GM23248 (cell line): Measurements from ENCODE around the gene BBOX1. TPM values are rescaled to one million over a fixed set of nuclear protein-coding genes. Genes with fewer than 3 reads are reported as not detected.

ENCODE experiments used
- DNase-seq: peaks from one replicate; pipeline ENCODE4 v3.0.0-alpha.2; 2015
- H2AFZ ChIP-seq: fragments of 200-600 bp; sonication (generic); 2 replicates; pipeline ENCODE4 v1.6.1; 2016; ENCODE audit warnings: antibody characterized with exemption
- H3F3A ChIP-seq: fragments of 200-600 bp; sonication (generic); 2 replicates; pipeline ENCODE4 v1.6.1; 2016; ENCODE audit warnings: mild to moderate bottlenecking, antibody characterized with exemption, mixed run types; ENCODE audit not compliant: insufficient read depth
- H3K27ac ChIP-seq: fragments of 200-600 bp; sonication (generic); 2 replicates; pipeline ENCODE4 v1.5.1; 2016; ENCODE audit warnings: mild to moderate bottlenecking
- H3K27me3 ChIP-seq: fragments of 200-600 bp; sonication (generic); replicated peaks from 2 replicates; pipeline ENCODE4 v1.6.1; 2016; ENCODE audit warnings: mild to moderate bottlenecking; ENCODE audit not compliant: insufficient read depth
- H3K36me3 ChIP-seq: fragments of 200-600 bp; sonication (generic); 2 replicates; pipeline ENCODE4 v1.6.1; 2016; ENCODE audit warnings: low read depth, mild to moderate bottlenecking
- H3K4me1 ChIP-seq: fragments of 200-600 bp; sonication (generic); 2 replicates; pipeline ENCODE4 v1.6.1; 2016; ENCODE audit warnings: mild to moderate bottlenecking; ENCODE audit not compliant: insufficient read depth
- H3K4me2 ChIP-seq: fragments of 200-600 bp; sonication (generic); one replicate; pipeline ENCODE4 v1.6.1; 2016; ENCODE audit warnings: mild to moderate bottlenecking; ENCODE audit not compliant: unreplicated experiment
- H3K4me3 ChIP-seq: fragments of 200-600 bp; sonication (generic); 2 replicates; pipeline ENCODE4 v1.5.1; 2016; ENCODE audit warnings: mild to moderate bottlenecking
- H3K79me2 ChIP-seq: fragments of 200-600 bp; sonication (generic); 2 replicates; pipeline ENCODE4 v1.6.1; 2016; ENCODE audit warnings: mild to moderate bottlenecking; ENCODE audit not compliant: insufficient read depth
- H3K9ac ChIP-seq: fragments of 200-600 bp; sonication (generic); 2 replicates; pipeline ENCODE4 v1.6.1; 2016; ENCODE audit warnings: mild to moderate bottlenecking
- H3K9me2 ChIP-seq: fragments of 200-600 bp; sonication (generic); 2 replicates; pipeline ENCODE4 v1.6.1; 2016; ENCODE audit warnings: mixed run types, mild to moderate bottlenecking, moderate library complexity; ENCODE audit not compliant: insufficient read depth
- H3K9me3 ChIP-seq: fragments of 200-600 bp; sonication (generic); one replicate; pipeline ENCODE4 v1.6.1; 2017; ENCODE audit warnings: low read depth
- H4K20me1 ChIP-seq: fragments of 200-600 bp; sonication (generic); 2 replicates; pipeline ENCODE4 v1.6.0; 2016; ENCODE audit not compliant: insufficient read depth
- EZH2 ChIP-seq: fragments of 200-600 bp; sonication (generic); IDR thresholded peaks from 2 replicates; pipeline ENCODE4 v1.6.1; 2018; ENCODE audit warnings: antibody characterized with exemption, mild to moderate bottlenecking; ENCODE audit not compliant: insufficient read depth, poor library complexity, severe bottlenecking
- EZH2phosphoT487 ChIP-seq: fragments of 200-600 bp; sonication (generic); IDR thresholded peaks from 2 replicates; pipeline ENCODE4 v1.6.1; 2018; ENCODE audit warnings: antibody characterized with exemption, moderate library complexity, mild to moderate bottlenecking, low read depth; ENCODE audit not compliant: insufficient read depth
- WGBS, 2 experiments: methylation state at CpG; one replicate each; pipeline ENCODE4 v1.1.6; 2015 to 2017; ENCODE audit warnings: low lambda C conversion rate in 2 of 2, low coverage in 1 of 2; ENCODE audit errors: missing lambda C conversion rate in 2 of 2; 5-methylcytosine and 5-hydroxymethylcytosine counted together
- in situ Hi-C: fragments of 300-500 bp; cut with MboI; formaldehyde crosslinking; loops from 2 replicates; pipeline ENCODE4 v1.15.0; 2020
- polyA plus RNA-seq: library from polyadenylated mRNA; unstranded; fragments of >200 nt; fragmentation: Nextera tagmentation; extraction: Ambion mirVana; gene quantifications from 2 replicates; pipeline ENCODE4 v1.2.1, GENCODE V29; 2016
- total RNA-seq: library from RNA; depleted of rRNA; stranded (reverse); fragments of >200 nt; shearing (Covaris generic); gene quantifications from 2 replicates; pipeline ENCODE4 v1.2.3, GENCODE V29; 2014

BBOX1 gene
- total and polyA plus RNA-seq, 2 experiments from 2014 or later = 0.23 TPM; not detected in 1

DNA sequence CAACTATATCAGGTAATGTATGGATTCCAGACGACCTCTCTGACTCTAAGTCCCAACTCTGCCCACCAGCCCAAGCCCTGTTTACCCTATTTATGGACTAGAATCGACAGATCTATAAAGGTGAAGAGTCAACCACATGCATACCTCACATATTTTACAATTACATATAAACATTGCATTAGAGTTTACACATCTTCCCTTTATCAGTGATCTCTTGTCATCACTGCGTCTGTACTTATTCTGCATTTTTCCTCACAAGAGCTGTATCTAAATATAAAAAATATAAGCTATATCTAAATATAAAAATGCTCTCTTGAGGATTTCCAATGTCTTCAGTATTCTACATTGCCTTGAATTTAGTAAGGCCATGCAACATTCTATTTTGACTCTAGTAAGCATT lies 38.2 kb upstream of the BBOX1 start:
- in situ Hi-C loops = no loop called here

GRCh38 chr11:27002838-27003237 lies 37.8 kb upstream of the BBOX1 start:
- H3K36me3 ChIP-seq = no peaks in the 10 kb centered on the region
- 91 to 93% methylated on average over 4 of the region's 4 CpGs for WGBS, 2 experiments

More for the DNA sequence above, 38.2 kb upstream of the BBOX1 start:
- no peak overlapping the region for H3K9ac ChIP-seq
- DNase-seq = no peak
- 0 out of 2 replicates have a peak, but pooled peaks cover 5% of the 10 kb centered on the region for H3F3A ChIP-seq
- no peaks in the 10 kb centered on the region for H3K9me3 ChIP-seq
- H3K9me2 ChIP-seq = no peaks in the 10 kb centered on the region
- H3K4me3 ChIP-seq = no peak overlapping the region
- H4K20me1 ChIP-seq = no peaks in the 10 kb centered on the region
- 85 to 87% methylated on average over 3 of the region's 3 CpGs for WGBS, 2 experiments
- H2AFZ ChIP-seq = no peak overlapping the region
- H3K36me3 ChIP-seq = no peaks in the 10 kb centered on the region
- peaks cover 9% of the 10 kb centered on the region for H3K4me1 ChIP-seq
- H3K79me2 ChIP-seq = no peaks in the 10 kb centered on the region
- no peaks in the 10 kb centered on the region for H3K27me3 ChIP-seq
- no peak overlapping the region for H3K27ac ChIP-seq
- H3K4me2 ChIP-seq = no peak overlapping the region
- TF ChIP-seq EZH2 = no peak
- no peak for TF ChIP-seq EZH2phosphoT487

DNA sequence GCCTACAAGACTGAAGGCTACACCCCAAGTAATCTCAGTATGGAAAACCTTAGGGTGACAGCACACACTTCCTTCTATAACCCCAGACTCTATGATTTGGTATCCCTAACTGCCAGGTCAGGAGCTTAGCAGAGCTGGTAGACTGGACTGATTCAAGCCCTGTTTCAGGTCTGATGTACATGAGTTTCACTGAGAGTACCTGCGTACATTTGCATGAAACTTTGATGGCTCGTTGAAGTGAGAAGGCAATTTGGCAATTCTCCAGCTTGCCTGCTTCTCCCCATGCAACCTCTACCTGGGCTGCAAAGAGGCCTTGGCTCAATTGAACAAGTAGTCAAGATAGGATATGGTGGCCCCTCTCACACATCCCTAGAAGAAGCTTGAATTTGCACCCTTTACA lies 36.5 kb upstream of the BBOX1 start:
- in situ Hi-C loops = no loop called here
- DNase-seq = no peak
- H2AFZ ChIP-seq = no peak overlapping the region
- no peaks in the 10 kb centered on the region for H4K20me1 ChIP-seq
- no peaks in the 10 kb centered on the region for H3K27me3 ChIP-seq
- H3K36me3 ChIP-seq = no peaks in the 10 kb centered on the region
- H3F3A ChIP-seq = 0 out of 2 replicates have a peak, but pooled peaks cover 5% of the 10 kb centered on the region
- TF ChIP-seq EZH2phosphoT487 (no peak), EZH2 (no peak)
- H3K79me2 ChIP-seq = no peaks in the 10 kb centered on the region
- no peak overlapping the region for H3K4me3 ChIP-seq
- no peak overlapping the region for H3K4me2 ChIP-seq
- WGBS, 2 experiments = 92 to 96% methylated on average over 2 of the region's 2 CpGs
- no peak overlapping the region for H3K9ac ChIP-seq
- H3K9me3 ChIP-seq = no peaks in the 10 kb centered on the region
- H3K9me2 ChIP-seq = no peaks in the 10 kb centered on the region
- H3K27ac ChIP-seq = no peak overlapping the region
- peaks cover 9% of the 10 kb centered on the region for H3K4me1 ChIP-seq

More at GRCh38 chr11:27002838-27003237, 37.8 kb upstream of the BBOX1 start:
- TF ChIP-seq EZH2 (no peak), EZH2phosphoT487 (no peak)
- Histone ChIP-seq H3K9me3 (no peaks in the 10 kb centered on the region), H3K27ac (no peak overlapping the region), H4K20me1 (no peaks in the 10 kb centered on the region), H3F3A (0 out of 2 replicates have a peak, but pooled peaks cover 5% of the 10 kb centered on the region), H3K27me3 (no peaks in the 10 kb centered on the region), H3K9me2 (no peaks in the 10 kb centered on the region), H3K4me2 (no peak overlapping the region), H3K4me1 (peaks cover 9% of the 10 kb centered on the region), H3K79me2 (no peaks in the 10 kb centered on the region), H3K4me3 (no peak overlapping the region), H3K9ac (no peak overlapping the region), H2AFZ (no peak overlapping the region)
- in situ Hi-C loops = no loop called here
- DNase-seq = no peak

- H3K27ac ChIP-seq = no peak overlapping the region
- DNase-seq = no peak
- H3K4me2 ChIP-seq = no peak overlapping the region
- H3K27me3 ChIP-seq = no peaks in the 10 kb centered on the region
- H3F3A ChIP-seq = 0 out of 2 replicates have a peak, but pooled peaks cover under 1% of the 10 kb centered on the region
- H2AFZ ChIP-seq = no peak overlapping the region
- H3K4me3 ChIP-seq = no peak overlapping the region
- no peak overlapping the region for H3K9ac ChIP-seq
- no peaks in the 10 kb centered on the region for H3K36me3 ChIP-seq
- H3K4me1 ChIP-seq = peaks cover 5% of the 10 kb centered on the region; the same call in 1 of the 2 replicates
- no peaks in the 10 kb centered on the region for H4K20me1 ChIP-seq
- TF ChIP-seq EZH2 (no peak), EZH2phosphoT487 (no peak)
- no peaks in the 10 kb centered on the region for H3K9me2 ChIP-seq
- no peaks in the 10 kb centered on the region for H3K9me3 ChIP-seq
- no peaks in the 10 kb centered on the region for H3K79me2 ChIP-seq
- in situ Hi-C loops = no loop called here
These were observed 31.6 kb upstream of the BBOX1 start for GRCh38 chr11:27008811-27009535.
